Activated T-cell treated with anti-CD3 and anti-CD28 coated beads, Interleukin-2, amount 50 U/mL, for 48 hours (primary cell): ENCODE measurements around the gene MROH2B.

ENCODE experiments used
- DNase-seq, 2 experiments: peaks; one replicate each; pipeline ENCODE4 v3.0.0-alpha.2; 2020

Gene MROH2B

GRCh38 chr5:41012318-41012717 is 58.8 kb downstream of the MROH2B start:
- no peak for DNase-seq

- no peak for DNase-seq
These were observed 60.6 kb downstream of the MROH2B start for GRCh38 chr5:41010572-41010971.

- DNase-seq = no peak
These were observed 61.9 kb downstream of the MROH2B start for GRCh38 chr5:41009232-41009631.

- no peak for DNase-seq
These were observed 66.2 kb downstream of the MROH2B start for GRCh38 chr5:41004931-41005330.

- no peak for DNase-seq
These were observed 67.3 kb downstream of the MROH2B start for GRCh38 chr5:41003670-41004376.

- DNase-seq = no peak
These were observed 71.2 kb downstream of the MROH2B start for GRCh38 chr5:40999966-41000365.

GRCh38 chr5:40999142-40999541 is 72.0 kb downstream of the MROH2B start:
- no peak for DNase-seq

GRCh38 chr5:40995801-40996586 is 75.1 kb downstream of the MROH2B start:
- no peak for DNase-seq

- DNase-seq = no peak
These were observed 79.1 kb downstream of the MROH2B start for GRCh38 chr5:40991981-40992559.

GRCh38 chr5:40991168-40991980 is 79.8 kb downstream of the MROH2B start:
- DNase-seq = no peak

- DNase-seq = no peak
These were observed 82.2 kb downstream of the MROH2B start for GRCh38 chr5:40988746-40989510.

GRCh38 chr5:40987349-40987748 is 83.8 kb downstream of the MROH2B start:
- DNase-seq = no peak

- no peak for DNase-seq
These were observed 84.5 kb downstream of the MROH2B start for GRCh38 chr5:40986666-40987065.

- no peak for DNase-seq
These were observed 85.6 kb downstream of the MROH2B start for GRCh38 chr5:40985501-40985900.

- DNase-seq = no peak
These were observed 86.3 kb downstream of the MROH2B start for GRCh38 chr5:40984884-40985283.

GRCh38 chr5:40983781-40984180 is 87.4 kb downstream of the MROH2B start:
- DNase-seq = no peak

GRCh38 chr5:40981420-40981819 is 89.7 kb downstream of the MROH2B start:
- DNase-seq = no peak

- no peak for DNase-seq
These were observed 94.3 kb downstream of the MROH2B start for GRCh38 chr5:40976836-40977235.

- DNase-seq = no peak
These were observed 95.1 kb downstream of the MROH2B start for GRCh38 chr5:40976041-40976440.

GRCh38 chr5:40973364-40974004 is 97.7 kb downstream of the MROH2B start:
- no peak for DNase-seq

- DNase-seq = no peak
These were observed 98.7 kb downstream of the MROH2B start for GRCh38 chr5:40972434-40972833.
